Stimulated activated CD4-positive, alpha-beta T cell treated with anti-CD3 and anti-CD28 coated beads, Interleukin-15, amount 100 ng/mL, for 24 hours (primary cell): ENCODE measurements around the gene PMM2.
A peak's percentile ranks its signal among the peaks of the same experiment; 100 is the strongest.

Experiments used
- DNase-seq: peaks from one replicate; pipeline ENCODE4 v3.0.0-alpha.2; 2020

The PMM2 gene

GRCh38 chr16:8890549-8890921 lies 92.9 kb downstream of the PMM2 start:
- DNase-seq: no peak

- DNase-seq: peak; percentile 31
Observed at GRCh38 chr16:8892101-8892575, 94.5 kb downstream of the PMM2 start.

- DNase-seq: no peak
Observed at GRCh38 chr16:8893426-8893825, 95.8 kb downstream of the PMM2 start.

GRCh38 chr16:8893976-8894690 lies 96.5 kb downstream of the PMM2 start:
- DNase-seq: no peak

- DNase-seq: no peak
Observed at GRCh38 chr16:8894736-8895334, 97.2 kb downstream of the PMM2 start.

- DNase-seq: no peak
Observed at GRCh38 chr16:8898660-8899318, 101.2 kb downstream of the PMM2 start.
